HG02759 (cell line): ENCODE measurements around the gene C15orf62.

Experiments
- ATAC-seq: cut with Tn5 transposase; IDR thresholded peaks from one replicate; pipeline ENCODE4 v1.9.1; 2021; ENCODE audit warnings: mild to moderate bottlenecking, moderate library complexity; ENCODE audit not compliant: unreplicated experiment

Gene C15orf62

GRCh38 chr15:40808861-40809450, 39.2 kb downstream of the C15orf62 start:
- no peak for ATAC-seq

- no peak for ATAC-seq
Measured at GRCh38 chr15:40812721-40813425, 43.1 kb downstream of the C15orf62 start.

GRCh38 chr15:40815042-40815698, 45.4 kb downstream of the C15orf62 start:
- ATAC-seq = no peak

GRCh38 chr15:40819048-40819447, 49.3 kb downstream of the C15orf62 start:
- ATAC-seq = no peak

- ATAC-seq = no peak
Measured at GRCh38 chr15:40821195-40821594, 51.4 kb downstream of the C15orf62 start.
